Hepatocyte (in vitro differentiated cells): ENCODE data around the gene PACRG. TPM values are rescaled to one million over a fixed set of nuclear protein-coding genes. Genes with fewer than 3 reads are reported as not detected.

Source experiments
- DNase-seq: peaks from one replicate; pipeline ENCODE4 v3.0.0-alpha.2; 2016; ENCODE audit warnings: low spot score
- H2AFZ ChIP-seq: fragments of 200-600 bp; sonication (generic); 2 replicates; pipeline ENCODE4 v1.6.0; 2016; ENCODE audit warnings: antibody characterized with exemption, mild to moderate bottlenecking
- H3K27ac ChIP-seq: fragments of 200-600 bp; sonication (generic); 2 replicates; pipeline ENCODE4 v1.5.1; 2016; ENCODE audit warnings: mild to moderate bottlenecking
- H3K27me3 ChIP-seq: fragments of 200-600 bp; sonication (generic); 2 replicates; pipeline ENCODE4 v1.6.1; 2016
- H3K36me3 ChIP-seq: fragments of 200-600 bp; sonication (generic); replicated peaks from 2 replicates; pipeline ENCODE4 v1.5.1; 2016; ENCODE audit warnings: low read depth; ENCODE audit not compliant: insufficient read depth
- H3K4me1 ChIP-seq: fragments of 200-600 bp; sonication (generic); 2 replicates; pipeline ENCODE4 v1.5.1; 2016; ENCODE audit warnings: mild to moderate bottlenecking, moderate library complexity; ENCODE audit not compliant: insufficient read depth
- H3K4me2 ChIP-seq: fragments of 200-600 bp; sonication (generic); 2 replicates; pipeline ENCODE4 v1.6.0; 2016
- H3K4me3 ChIP-seq: fragments of 200-600 bp; sonication (generic); 2 replicates; pipeline ENCODE4 v1.5.1; 2016; ENCODE audit warnings: mild to moderate bottlenecking
- H3K79me2 ChIP-seq: fragments of 200-600 bp; sonication (generic); 2 replicates; pipeline ENCODE4 v1.6.0; 2017; ENCODE audit warnings: mild to moderate bottlenecking
- H3K9me2 ChIP-seq: fragments of 200-600 bp; sonication (generic); replicated peaks from 2 replicates; pipeline ENCODE4 v1.6.0; 2017; ENCODE audit warnings: mild to moderate bottlenecking; ENCODE audit not compliant: insufficient read depth
- H3K9me3 ChIP-seq: fragments of 200-600 bp; sonication (generic); 2 replicates; pipeline ENCODE4 v1.5.1; 2016; ENCODE audit warnings: low read depth, mild to moderate bottlenecking
- H4K20me1 ChIP-seq: fragments of 200-600 bp; sonication (generic); 2 replicates; pipeline ENCODE4 v1.6.0; 2016; ENCODE audit warnings: mild to moderate bottlenecking; ENCODE audit not compliant: insufficient read depth, poor library complexity, severe bottlenecking
- EZH2 ChIP-seq: fragments of 200-600 bp; sonication (generic); IDR thresholded peaks from 2 replicates; pipeline ENCODE4 v1.6.1; 2016; ENCODE audit warnings: antibody characterized with exemption, mild to moderate bottlenecking, borderline replicate concordance
- EZH2phosphoT487 ChIP-seq: fragments of 200-600 bp; sonication (generic); IDR thresholded peaks from one replicate; pipeline ENCODE4 v1.6.1; 2018; ENCODE audit warnings: antibody characterized with exemption, mild to moderate bottlenecking, low read depth, moderate library complexity; ENCODE audit not compliant: unreplicated experiment, severe bottlenecking
- WGBS: methylation state at CpG from one replicate; pipeline ENCODE4 v1.1.6; 2016; ENCODE audit warnings: low lambda C conversion rate; ENCODE audit errors: missing lambda C conversion rate; 5-methylcytosine and 5-hydroxymethylcytosine counted together
- polyA plus RNA-seq: library from polyadenylated mRNA; unstranded; fragments of >200 nt; fragmentation: Nextera tagmentation; extraction: Ambion mirVana; gene quantifications from 2 replicates; pipeline ENCODE4 v1.2.1, GENCODE V29; 2016
- total RNA-seq: library from RNA; depleted of rRNA; stranded (reverse); fragments of >200 nt; gene quantifications from 2 replicates; pipeline ENCODE4 v1.2.3, GENCODE V29; 2014
- TF ChIP-seq, protein P1 (sequence below): fragments of 200-600 bp; sonication (generic); IDR thresholded peaks from 2 replicates; pipeline ENCODE4 v1.5.1; 2016; ENCODE audit warnings: antibody characterized with exemption, mild to moderate bottlenecking; ENCODE audit not compliant: poor library complexity

Gene PACRG
- total and polyA plus RNA-seq, 2 experiments from 2014 or later, result 0.91 to 2.6 TPM

DNA sequence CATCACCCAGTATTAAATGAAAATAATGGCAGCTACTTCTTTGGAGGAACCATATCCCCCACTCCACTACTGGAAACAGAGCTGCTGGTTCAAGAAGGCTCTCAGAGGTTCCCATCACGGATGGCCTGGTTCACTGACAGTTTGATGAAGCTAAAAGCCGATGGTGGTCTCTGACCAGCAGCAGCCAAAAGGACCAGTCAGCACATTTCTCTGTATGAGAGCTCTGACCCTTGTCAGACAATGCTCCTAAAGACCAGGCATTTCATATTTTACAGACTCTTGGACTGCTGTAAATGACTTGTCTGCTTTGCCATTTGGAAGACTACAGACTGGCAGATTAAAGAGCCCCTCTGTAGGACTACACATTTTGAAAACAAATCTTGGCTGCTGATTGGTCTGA lies 16.8 kb upstream of the PACRG start:
- Histone ChIP-seq H3K27ac (no peak overlapping the region), H3K79me2 (no peaks in the 10 kb centered on the region), H3K9me2 (no peaks in the 10 kb centered on the region), H3K4me3 (no peak overlapping the region), H2AFZ (no peak overlapping the region), H3K4me2 (no peak overlapping the region), H4K20me1 (no peaks in the 10 kb centered on the region), H3K27me3 (no peaks in the 10 kb centered on the region), H3K9me3 (no peaks in the 10 kb centered on the region), H3K36me3 (no peaks in the 10 kb centered on the region), H3K4me1 (no peaks in the 10 kb centered on the region)
- DNase-seq, result no peak
- 95% methylated on average over 2 of the region's 2 CpGs for WGBS
- TF ChIP-seq EZH2phosphoT487, result no peak
- TF ChIP-seq, protein P1, sequence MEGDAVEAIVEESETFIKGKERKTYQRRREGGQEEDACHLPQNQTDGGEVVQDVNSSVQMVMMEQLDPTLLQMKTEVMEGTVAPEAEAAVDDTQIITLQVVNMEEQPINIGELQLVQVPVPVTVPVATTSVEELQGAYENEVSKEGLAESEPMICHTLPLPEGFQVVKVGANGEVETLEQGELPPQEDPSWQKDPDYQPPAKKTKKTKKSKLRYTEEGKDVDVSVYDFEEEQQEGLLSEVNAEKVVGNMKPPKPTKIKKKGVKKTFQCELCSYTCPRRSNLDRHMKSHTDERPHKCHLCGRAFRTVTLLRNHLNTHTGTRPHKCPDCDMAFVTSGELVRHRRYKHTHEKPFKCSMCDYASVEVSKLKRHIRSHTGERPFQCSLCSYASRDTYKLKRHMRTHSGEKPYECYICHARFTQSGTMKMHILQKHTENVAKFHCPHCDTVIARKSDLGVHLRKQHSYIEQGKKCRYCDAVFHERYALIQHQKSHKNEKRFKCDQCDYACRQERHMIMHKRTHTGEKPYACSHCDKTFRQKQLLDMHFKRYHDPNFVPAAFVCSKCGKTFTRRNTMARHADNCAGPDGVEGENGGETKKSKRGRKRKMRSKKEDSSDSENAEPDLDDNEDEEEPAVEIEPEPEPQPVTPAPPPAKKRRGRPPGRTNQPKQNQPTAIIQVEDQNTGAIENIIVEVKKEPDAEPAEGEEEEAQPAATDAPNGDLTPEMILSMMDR, result no peak
- TF ChIP-seq EZH2, result no peak

DNA sequence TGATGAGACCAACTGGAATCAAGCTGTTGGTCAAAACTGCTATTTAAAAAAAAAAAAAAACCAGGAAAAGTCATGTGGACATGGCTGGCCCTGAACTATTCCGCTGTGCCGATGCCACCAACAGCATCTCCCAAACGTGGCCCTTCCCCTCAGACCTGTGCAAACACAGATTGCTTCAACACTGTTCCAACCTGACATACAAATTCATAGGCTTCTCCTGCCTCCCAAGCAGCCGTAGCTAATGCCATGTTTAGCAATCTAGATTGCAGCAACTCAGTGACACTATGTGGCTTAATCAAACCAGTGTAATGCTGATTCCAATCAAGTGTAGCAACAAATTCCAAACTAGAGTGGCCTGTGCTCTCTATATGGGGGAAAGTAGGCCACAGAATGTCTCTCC lies 16.4 kb upstream of the PACRG start:
- no peaks in the 10 kb centered on the region for H3K9me2 ChIP-seq
- H3K36me3 ChIP-seq, result no peaks in the 10 kb centered on the region
- H3K27ac ChIP-seq, result no peak overlapping the region
- no peaks in the 10 kb centered on the region for H3K79me2 ChIP-seq
- no peak overlapping the region for H2AFZ ChIP-seq
- no peak overlapping the region for H3K4me3 ChIP-seq
- H3K4me1 ChIP-seq, result no peaks in the 10 kb centered on the region
- H3K4me2 ChIP-seq, result no peak overlapping the region
- DNase-seq, result no peak
- H3K9me3 ChIP-seq, result no peaks in the 10 kb centered on the region
- 92% methylated on average over 4 of the region's 4 CpGs for WGBS
- H3K27me3 ChIP-seq, result no peaks in the 10 kb centered on the region
- TF ChIP-seq EZH2 (no peak), EZH2phosphoT487 (no peak)
- TF ChIP-seq, protein P1, result no peak
- no peaks in the 10 kb centered on the region for H4K20me1 ChIP-seq

DNA sequence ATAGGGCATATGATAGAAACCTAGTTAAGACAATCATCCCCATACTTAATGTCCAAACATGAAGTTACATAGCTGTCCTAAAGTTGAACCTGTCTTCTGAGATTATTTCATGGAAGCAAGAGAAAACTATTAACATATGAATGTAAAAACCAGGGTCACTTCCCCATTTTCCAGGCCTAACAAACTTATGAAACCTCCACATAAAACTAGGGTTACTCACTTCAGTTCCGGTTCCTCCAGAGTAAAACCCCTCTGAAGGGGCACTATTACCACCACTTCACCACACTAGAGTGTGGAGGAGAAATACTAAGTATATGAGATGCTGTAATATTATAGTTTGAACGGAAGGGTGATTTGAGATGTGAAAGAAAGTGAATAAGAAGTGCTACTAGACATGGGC lies 15.1 kb upstream of the PACRG start:
- Histone ChIP-seq H3K36me3 (no peaks in the 10 kb centered on the region), H3K4me2 (no peak overlapping the region), H3K4me3 (no peak overlapping the region), H2AFZ (no peak overlapping the region), H3K9me3 (no peaks in the 10 kb centered on the region), H3K27me3 (no peaks in the 10 kb centered on the region), H3K27ac (no peak overlapping the region), H3K9me2 (no peaks in the 10 kb centered on the region), H3K4me1 (no peaks in the 10 kb centered on the region), H3K79me2 (no peaks in the 10 kb centered on the region), H4K20me1 (no peaks in the 10 kb centered on the region)
- 93% methylated on average over 2 of the region's 2 CpGs for WGBS
- TF ChIP-seq, protein P1, result no peak
- TF ChIP-seq EZH2phosphoT487 (no peak), EZH2 (no peak)
- no peak for DNase-seq
